GM21619 (cell line): Measurements from ENCODE around the gene PTPRC.

Experiments used
- ATAC-seq: cut with Tn5 transposase; IDR thresholded peaks from one replicate; pipeline ENCODE4 v1.9.1; 2021; ENCODE audit not compliant: unreplicated experiment

Gene PTPRC

DNA sequence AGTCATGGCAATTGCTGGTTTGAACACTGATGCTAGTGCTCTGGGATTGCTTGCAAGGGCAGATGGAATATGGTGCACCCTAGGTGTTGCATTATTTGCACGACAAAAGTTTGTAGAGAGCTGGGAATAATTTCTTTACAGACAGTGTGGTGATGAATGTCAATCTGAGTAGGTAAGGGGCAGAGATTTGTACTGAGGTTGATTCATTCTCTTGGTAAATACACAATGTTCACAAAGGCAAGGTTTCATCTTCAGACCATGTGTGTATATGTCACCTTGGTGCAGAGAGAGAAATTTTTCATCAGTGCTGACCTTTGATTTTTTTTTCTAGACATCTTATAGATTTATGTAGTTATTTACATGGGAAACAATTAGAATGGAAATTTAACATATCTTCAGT, 5.0 kb downstream of the PTPRC start:
- no peak for ATAC-seq

DNA sequence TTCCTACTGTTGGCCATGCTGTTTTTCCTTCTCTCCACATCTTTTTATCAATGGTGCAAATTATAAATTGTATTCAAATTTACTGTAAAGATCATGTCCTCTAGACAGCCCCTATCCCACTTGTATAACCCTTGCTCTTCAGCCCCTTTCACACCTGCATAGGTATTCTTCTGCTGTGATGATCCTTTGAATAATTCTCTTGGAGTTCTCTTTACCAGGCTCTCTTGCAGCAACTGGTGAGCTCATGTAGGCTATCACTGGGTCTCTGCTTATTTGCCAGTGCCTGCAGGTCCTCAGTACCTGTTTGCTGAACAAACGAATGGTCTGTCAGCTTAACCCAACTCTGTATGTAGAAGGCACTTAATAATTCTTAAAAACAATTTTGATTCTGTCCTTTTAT, 8.2 kb downstream of the PTPRC start:
- no peak for ATAC-seq

DNA sequence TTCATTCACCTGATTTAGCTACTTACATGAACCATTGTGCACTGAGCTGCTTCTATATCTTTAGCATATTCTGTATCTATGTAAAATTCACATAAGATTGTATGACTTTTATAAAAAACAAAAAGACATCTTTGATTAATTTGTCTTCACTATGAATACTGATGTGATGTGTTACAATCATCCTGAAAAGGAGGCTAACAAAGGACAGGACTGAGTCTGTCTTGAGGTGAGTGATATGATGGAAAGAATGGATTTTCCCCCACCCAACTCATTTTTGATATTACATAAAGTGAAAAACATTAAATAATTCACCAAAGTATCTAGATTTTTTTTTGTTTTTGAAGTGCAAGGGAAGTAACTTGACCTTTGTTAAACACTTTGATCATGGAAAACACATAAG, 9.8 kb downstream of the PTPRC start:
- ATAC-seq = no peak

DNA sequence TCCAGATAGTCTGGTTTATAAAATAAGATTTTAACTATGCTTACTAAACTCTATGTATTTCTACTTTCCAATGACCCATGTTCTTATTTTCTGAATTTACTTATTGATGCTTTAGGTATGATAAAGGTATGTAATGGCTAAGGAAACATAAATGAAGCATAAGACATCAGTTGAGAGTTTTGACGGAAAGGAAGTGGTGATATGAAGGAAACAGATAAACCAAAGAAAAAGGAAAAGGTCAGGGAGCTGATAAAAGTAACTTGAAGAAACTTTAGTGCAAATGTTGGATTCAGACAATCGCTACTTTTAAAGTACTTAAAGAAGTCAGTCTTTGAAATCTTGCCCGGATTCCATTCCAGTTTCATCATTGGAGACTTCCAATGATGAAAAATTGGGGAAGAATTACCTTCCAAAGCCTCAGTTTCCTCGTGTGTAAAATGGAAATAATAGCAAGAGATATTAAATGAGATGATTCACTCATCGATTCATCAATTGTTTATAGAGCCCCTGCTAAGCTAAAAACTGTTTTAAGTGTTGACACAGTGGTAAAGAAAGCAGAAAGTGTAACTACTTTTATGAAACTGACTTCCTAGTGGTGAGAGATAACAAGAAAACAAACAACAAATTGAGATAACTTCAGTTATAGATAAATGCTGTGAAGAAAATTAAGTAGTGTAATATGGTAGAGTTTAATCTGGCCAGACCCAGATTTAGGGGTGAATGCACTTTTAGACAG, 10.6 kb downstream of the PTPRC start:
- ATAC-seq = no peak

DNA sequence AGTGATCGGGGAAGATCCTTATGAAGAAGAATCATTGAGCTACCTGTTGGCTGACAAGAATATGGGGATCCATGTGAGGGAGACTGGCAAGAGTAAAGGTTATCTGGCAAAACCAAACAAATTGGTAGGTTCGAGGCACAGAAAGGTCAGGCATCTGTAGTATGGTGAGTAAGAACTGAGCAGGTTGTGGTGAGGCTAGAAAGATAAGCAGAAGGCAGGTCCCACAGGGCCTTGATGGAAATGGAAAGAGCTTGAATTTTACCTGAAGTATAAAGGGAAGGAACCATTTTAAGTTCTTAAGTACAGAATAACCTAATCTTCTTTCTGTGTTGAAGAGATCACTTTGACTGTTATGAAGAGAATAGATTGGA, 11.1 kb downstream of the PTPRC start:
- ATAC-seq = no peak

DNA sequence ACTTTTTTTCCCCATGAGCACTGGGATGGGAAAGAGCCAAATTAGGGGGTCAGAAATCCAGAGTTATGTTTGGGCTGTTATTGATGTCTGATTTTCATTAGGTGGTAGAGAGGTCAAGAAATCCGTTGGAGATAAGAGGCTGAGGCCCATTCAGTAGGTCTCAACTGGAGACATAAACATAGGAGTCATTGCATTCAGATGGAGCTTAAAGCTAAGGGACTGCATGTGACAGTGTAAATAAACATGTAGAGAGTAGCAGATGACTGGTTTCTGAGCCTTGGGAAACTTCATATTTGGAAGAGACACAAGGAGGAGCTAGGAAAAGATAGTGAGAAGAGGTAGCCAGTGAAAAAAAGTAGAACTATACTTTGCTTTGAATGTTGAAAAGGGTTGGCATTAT, 11.7 kb downstream of the PTPRC start:
- ATAC-seq = no peak

DNA sequence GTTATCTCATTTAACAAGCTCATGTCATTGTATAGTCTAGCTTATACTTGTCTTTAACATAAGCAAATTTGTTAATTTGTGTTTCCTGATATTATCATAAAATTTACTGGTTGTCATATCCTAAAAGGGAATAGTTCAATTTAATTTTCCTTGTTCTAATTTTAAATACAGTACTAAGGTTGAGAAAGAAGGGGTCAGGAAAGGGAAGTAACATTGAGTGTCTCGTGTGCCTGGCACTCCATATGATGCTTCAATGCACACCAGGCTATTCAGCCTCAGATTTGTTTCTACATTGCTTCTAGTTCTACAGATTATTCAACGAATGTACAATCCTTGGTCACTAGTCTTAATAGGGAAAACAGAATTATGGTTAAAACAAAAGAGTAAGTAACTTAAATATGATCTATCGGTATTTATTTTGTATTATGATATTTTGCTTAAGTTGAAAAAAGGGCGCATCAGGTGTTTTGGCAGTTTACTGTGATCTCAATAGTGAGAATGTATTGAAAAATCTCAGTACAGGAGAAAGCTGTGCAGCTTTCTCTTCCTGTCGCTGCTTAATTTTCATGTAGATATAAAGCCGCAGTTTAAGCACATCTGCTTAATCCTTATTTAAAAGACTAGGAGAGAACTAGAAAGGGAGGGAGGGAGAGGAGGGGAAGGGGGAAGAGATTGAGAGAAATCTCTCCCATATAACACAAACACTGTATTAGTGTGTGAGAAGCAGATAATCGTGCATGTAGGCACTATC, 13.0 kb downstream of the PTPRC start:
- ATAC-seq = peak; percentile 30

DNA sequence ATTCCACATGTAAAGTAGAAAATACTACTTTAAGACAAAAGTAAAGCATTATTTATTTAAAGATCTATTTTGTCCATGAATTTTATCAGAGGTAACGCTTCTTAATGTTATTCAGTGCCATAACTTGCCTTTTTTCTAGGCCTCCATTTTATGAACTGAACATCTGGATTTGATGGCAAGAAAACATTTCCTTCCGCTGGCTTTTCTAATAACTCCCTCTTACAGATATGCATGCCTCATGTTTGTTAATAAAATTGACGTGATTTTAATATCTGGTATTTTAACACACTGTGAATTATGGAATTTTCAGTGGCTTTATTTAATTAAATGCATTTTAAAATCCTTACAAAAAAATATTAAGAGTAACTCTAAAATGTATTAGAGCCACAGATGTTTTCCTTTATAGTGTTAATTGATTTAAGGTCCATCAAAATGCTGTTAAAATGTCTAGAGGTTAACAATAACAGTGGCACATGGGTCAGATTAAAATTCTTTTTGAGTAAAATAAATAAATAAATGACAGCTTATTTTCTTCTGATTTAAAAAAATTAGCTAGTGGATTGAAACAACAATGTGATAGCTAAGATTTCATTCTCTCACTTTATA, 15.1 kb downstream of the PTPRC start:
- ATAC-seq = no peak

DNA sequence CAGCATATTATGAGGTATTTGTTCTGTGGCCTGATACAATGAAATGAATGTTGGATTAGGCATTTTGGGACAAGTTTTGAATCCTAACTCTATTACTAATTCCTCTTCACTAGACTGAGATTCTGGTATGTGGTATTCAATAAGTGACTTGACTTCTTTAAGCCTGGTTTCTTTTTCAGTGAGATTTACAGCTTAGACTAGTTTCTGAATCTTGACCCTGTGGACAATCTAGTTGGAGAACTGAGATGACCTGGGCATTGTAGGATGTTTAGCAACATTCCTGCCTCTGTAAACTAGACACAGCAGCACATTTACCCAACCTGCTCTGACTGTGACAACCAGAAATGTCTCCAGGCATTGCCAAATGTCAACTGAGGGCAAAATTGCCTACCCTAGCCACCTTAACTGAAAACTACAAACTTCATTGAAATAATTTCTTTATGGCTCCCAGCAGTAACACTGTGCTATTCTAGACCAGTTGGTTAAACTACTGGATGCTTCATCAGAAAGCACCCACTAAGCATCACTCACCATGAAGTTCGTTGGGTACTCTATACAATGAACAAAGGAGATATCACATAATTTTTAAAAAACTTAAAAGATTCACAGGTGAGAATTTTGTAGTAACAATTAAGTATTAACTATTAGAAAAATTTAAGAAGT, 16.8 kb downstream of the PTPRC start:
- peak; percentile 29 for ATAC-seq

DNA sequence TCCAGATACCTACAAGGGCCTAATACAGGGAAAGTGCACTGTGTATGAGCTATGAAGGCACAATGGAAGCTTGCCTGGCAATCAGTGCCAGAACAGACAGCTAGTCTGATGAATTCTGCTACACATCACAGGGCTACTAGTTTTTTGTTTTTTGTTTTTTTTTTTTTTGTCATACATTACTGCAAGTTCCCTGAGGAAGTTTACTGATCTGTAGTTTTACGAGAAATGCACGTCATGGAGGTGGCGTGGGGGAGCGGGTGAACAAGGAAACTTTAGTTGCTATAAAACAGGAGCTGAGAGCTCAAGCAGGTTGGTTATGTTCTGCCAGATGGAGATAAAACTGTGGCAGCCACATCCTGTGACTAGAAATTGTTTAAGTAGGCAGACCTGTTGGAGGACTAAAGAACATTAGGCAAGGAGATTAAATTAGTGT, 17.7 kb downstream of the PTPRC start:
- peak; percentile 39 for ATAC-seq

DNA sequence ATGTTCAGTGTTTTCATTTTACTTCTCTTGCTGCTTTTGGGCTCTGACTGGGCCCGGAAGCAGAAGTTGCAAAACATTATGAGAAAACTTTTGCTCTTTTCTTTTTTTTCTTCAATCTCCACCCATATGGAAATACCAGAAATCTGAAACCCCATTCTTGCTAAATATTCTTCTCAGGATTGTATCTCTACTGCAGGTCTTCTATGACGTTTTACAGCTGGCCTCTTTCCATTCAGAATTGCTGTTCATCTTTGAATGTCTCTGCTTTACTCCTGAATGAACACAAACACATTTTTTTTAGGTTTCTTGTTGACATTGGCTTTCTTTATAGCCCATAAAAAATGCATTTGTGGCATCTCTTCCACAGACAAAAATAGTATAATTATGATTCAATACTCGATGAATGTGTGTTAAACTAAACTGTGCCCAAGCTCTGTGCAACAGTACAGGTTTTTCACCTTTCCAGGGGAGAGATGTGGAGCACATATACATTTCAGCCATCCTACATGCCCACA, 18.8 kb downstream of the PTPRC start:
- ATAC-seq = peak; percentile 35

DNA sequence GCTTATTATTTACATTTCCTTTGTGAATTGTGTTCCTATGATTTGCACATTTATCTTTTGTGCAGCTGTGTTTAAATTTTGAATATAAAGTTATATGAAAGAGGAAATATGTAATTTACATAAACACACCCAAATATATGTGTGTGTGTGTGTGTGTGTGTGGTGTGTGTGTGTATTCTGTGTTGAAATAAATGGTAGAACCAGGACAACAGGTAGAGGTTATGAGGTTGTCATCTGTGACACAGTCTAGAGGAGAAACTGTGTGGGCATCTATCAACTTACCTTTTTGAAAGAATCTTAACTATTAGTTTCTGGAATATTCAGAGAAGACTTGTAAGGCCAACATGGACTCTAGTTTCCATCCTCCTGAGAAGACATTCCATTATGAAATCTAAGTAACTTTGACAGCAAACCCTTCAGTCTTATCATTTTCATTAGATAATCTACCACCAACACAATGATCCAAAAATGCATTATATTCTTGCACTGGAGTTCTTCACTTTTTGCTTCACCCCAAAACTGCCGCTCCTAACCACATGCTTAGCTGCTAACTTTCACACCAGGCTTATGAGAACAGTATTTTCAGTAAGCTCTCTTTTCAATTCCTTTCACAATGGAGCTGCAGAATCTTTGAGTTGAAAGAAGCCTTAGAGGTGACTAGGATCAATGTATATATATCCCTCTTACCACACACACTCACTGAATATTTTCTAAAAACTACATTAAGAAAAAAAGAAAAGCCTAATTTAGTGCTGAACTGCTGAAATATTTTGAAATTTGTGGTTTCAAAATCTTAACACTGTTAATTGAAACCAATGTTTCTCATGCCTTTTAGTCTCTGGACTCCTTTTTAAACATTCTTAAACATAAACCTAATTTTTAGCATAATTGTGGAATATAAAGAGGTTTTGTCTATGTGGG, 21.8 kb downstream of the PTPRC start:
- peak; percentile 48 for ATAC-seq

DNA sequence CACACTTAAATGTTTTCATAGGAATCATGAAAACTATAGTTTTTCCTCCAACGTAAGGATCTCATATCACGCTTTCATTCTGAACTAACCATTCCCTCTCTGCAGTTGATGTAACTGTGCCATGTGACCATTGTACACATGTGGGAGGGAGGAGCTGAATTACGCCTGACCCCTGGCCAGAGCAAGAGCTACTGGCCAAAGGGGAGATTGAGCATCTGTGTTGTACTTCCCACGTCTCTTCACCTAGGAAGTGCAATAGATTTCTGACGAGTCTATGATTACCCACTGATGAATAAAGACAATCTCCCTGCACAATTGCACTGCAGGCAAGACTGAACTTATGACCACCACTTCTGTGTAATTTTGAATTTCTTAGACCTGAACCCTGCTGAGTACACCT, 24.0 kb downstream of the PTPRC start:
- no peak for ATAC-seq

DNA sequence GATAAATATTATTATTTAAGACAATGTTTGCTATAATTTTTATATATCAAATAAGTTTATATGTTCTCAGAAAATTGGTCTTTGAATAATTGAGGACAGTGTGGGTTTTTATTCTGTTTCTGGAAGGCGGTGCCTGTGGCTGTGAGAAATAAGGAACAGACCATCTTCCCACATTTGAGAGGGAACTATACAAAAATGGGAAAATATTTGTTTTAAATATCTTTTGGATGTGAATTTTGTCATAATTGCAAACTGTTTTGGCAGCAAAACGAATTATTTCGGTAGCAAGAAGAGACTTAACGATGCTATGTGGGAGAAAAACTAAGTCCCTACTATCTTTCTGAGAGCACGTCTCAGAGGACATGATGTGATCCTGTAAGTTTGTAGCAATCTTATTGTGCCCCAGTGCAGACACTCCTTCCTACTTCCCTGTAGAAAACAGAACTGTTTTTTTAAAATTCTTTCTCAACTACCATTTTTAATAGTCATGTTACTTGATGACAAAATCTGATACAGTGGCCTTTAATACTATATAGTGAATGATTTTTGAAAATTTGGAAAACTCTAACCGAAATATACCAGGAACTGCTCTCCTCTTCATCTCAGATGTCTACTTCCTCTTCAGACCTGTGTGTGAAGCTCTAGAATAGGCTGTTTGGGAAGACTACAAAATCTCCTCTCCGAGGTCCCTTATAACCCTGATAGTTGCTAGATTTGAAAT, 25.4 kb downstream of the PTPRC start:
- no peak for ATAC-seq

DNA sequence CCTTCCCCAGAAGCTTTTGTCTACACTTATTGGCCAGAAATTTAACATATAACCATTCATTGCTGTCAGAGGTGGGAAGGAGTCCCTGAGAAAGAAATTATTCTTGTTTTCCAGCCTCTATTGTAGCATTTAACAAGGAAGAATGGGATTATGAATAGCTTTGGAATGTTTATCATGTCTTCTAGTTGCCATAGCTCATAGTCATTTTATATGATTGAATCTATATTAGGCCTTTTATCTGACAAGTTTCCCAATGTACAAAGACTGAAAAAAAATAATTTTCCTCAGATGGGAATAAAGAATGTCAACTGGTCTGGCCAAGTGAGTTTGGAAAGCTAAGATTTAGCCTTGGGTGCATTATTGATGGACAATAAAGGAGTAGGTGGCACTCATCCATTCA, 28.3 kb downstream of the PTPRC start:
- ATAC-seq = no peak

DNA sequence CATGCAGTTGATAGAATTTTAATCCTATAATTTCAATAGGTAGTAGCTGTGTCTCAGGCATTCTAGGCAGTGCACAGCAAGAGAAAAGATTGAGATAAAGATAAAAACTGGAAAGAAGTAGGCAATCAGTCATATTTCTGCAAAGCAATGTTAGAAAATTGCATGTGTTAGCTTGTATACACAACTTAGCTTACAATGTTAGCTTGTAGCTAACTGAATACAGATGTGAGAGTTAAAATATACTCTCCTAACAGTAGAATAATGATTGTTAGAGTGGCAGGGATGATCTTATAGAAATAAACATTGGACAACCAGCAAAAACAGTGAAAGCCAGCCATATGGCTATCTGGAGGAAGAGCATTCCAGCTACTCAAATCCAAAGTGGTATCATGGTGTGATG, 29.0 kb downstream of the PTPRC start:
- no peak for ATAC-seq

DNA sequence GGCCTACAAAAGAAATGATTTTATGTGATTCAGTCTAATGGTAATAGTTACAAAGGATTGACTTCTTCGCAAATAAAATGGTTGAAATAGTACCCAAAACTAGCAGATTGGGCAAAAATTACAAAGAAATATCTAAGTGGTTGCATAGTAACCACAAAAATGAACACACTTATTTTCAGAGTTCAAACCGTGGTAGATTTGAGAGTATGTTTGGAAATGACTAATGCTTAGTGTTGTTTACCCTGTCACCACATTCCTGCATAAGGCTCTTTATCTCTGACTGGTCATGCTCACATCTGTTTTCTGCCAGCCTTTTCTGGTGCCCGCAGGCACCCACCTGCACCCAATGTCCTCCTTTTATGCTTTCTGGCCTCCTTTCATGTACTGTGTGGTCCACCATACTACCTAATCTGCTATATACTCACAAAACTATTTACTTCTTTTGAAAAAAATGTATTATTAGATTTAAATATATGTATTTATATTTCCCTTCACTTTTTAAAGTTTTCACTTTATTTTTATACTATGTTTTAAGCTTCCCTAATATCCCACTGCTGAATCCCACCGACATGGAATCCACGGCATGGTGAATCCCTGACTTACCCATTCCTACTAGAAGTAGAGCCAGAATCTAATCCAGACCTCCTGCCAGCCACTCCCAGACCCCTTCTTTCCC, 30.3 kb downstream of the PTPRC start:
- peak; percentile 88 for ATAC-seq

DNA sequence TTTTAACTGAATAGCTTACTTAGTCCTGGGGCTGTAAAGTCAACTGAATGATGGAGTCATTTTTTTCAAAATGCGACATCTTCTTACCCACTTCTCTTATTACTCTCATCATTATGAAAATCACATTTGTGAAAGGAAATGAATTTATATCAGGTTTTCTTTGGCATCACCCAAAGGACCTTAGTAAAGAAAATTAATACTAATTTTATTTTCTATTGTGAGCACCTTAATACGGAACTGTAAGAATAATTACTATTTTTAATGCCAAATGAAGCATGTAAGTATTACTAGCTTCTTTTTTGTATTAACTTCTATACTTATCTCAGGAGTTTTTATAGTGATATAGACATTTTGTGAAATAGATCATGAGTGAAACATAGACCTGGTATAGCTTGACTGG, 30.9 kb downstream of the PTPRC start:
- no peak for ATAC-seq

DNA sequence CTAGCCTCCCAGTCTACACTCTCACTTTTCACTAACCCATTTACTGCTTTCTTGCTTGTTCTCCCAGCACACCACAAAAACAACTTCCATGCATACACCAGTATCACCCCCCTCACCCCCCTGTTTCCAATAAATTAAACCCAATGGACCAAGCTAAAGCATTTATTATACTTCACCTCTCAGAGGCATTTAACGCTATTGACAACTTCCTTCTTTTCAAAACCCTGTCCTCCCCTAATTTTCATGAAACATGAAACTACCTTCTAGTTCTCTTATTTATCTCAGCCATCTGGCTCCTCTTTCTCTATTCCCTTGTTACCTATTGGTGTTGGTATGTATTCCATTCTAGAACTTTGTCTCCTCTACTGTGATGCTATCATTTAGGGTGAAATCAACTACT, 32.3 kb downstream of the PTPRC start:
- ATAC-seq = peak; percentile 37
